Neural crest cell (in vitro differentiated cells): Measurements from ENCODE around the gene AKAP6. TPM values are rescaled to one million over a fixed set of nuclear protein-coding genes. Genes with fewer than 3 reads are reported as not detected.

Experiments used
- DNase-seq: peaks from one replicate; pipeline ENCODE4 v3.0.0; 2021; ENCODE audit warnings: low read depth, mixed read lengths, low spot score
- H3K27ac Mint-ChIP-seq: one replicate; pipeline ENCODE4 v1.8.0; 2021; ENCODE audit warnings: mild to moderate bottlenecking, mixed read lengths; ENCODE audit not compliant: unreplicated experiment
- H3K27me3 Mint-ChIP-seq: 2 replicates; pipeline ENCODE4 v1.8.0; 2021; ENCODE audit warnings: low read depth, mild to moderate bottlenecking, mixed read lengths
- H3K36me3 Mint-ChIP-seq: 2 replicates; pipeline ENCODE4 v1.8.0; 2021; ENCODE audit warnings: low read depth, mild to moderate bottlenecking, mixed read lengths
- H3K4me1 Mint-ChIP-seq: 2 replicates; pipeline ENCODE4 v1.8.0; 2021; ENCODE audit warnings: mixed read lengths
- H3K4me3 Mint-ChIP-seq: one replicate; pipeline ENCODE4 v1.8.0; 2021; ENCODE audit warnings: mild to moderate bottlenecking, mixed read lengths
- H3K9me3 Mint-ChIP-seq: 2 replicates; pipeline ENCODE4 v1.8.0; 2021; ENCODE audit warnings: mixed read lengths
- CTCF ChIP-seq: fragments of 200-600 bp; sonication (generic); conservative IDR thresholded peaks from 2 replicates; pipeline ENCODE4 v1.5.0; 2021; ENCODE audit warnings: antibody characterized with exemption, mild to moderate bottlenecking
- total RNA-seq: library from RNA; stranded (reverse); gene quantifications from 2 replicates; pipeline ENCODE4 v1.2.1, GENCODE V29; 2021

Gene AKAP6
- total RNA-seq, 1 donor from 2014 or later, result 9.4 TPM

GRCh38 chr14:32590157-32590556 lies 261.1 kb downstream of the AKAP6 start:
- Mint-ChIP-seq H3K27me3 (no peaks in the 10 kb centered on the region), H3K9me3 (peaks cover 15% of the 10 kb centered on the region), H3K4me3 (no peak overlapping the region), H3K4me1 (no peaks in the 10 kb centered on the region), H3K36me3 (peaks cover 5% of the 10 kb centered on the region), H3K27ac (no peak overlapping the region)
- TF ChIP-seq CTCF, result no peak
- no peak for DNase-seq

DNA sequence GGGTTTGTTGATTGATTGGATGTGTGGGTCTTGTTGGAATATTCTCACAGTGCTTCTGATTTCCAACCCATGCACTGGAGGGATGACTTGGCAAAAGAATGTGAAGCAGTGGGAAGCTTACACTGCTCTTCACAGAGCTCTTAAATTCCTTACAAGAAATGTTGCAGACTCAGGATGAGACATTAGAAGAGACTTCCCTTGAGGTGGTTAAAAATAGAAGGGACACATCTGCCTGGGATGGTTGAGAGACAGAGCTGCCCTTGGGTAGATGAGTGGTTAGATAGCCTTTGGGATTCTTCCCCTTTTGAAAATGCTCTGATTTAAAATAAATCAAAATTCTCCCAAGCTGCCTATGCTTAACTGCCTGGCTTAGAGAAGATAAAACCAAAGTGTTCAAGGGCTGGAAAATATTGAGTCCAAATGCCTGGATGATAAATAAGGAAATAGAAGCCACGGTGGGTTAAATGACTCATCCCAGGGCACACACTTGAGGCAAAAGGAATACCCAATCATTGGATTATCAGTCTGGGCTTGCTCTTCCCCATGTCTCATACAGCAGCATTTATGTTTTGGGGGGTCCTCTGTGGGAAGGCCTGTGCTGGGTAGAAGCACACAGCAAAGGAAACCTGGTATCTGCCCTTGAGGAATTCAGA lies 264.3 kb downstream of the AKAP6 start:
- H3K36me3 Mint-ChIP-seq, result no peaks in the 10 kb centered on the region
- no peak overlapping the region for H3K4me3 Mint-ChIP-seq
- DNase-seq, result no peak
- peaks cover under 1% of the 10 kb centered on the region for H3K9me3 Mint-ChIP-seq
- no peak for TF ChIP-seq CTCF
- H3K27me3 Mint-ChIP-seq, result no peaks in the 10 kb centered on the region
- no peak overlapping the region for H3K27ac Mint-ChIP-seq
- peaks cover 4% of the 10 kb centered on the region for H3K4me1 Mint-ChIP-seq

- no peak for DNase-seq
- Mint-ChIP-seq H3K4me3 (no peak overlapping the region), H3K36me3 (no peaks in the 10 kb centered on the region), H3K9me3 (no peaks in the 10 kb centered on the region), H3K4me1 (peaks cover 4% of the 10 kb centered on the region), H3K27ac (peak overlapping the region; percentile 48), H3K27me3 (no peaks in the 10 kb centered on the region)
- no peak for TF ChIP-seq CTCF
These were observed 265.7 kb downstream of the AKAP6 start for GRCh38 chr14:32594766-32595165.

- Mint-ChIP-seq H3K27ac (no peak overlapping the region), H3K4me3 (no peak overlapping the region), H3K9me3 (no peaks in the 10 kb centered on the region), H3K27me3 (no peaks in the 10 kb centered on the region), H3K4me1 (peaks cover 4% of the 10 kb centered on the region), H3K36me3 (no peaks in the 10 kb centered on the region)
- no peak for TF ChIP-seq CTCF
- no peak for DNase-seq
These were observed 266.4 kb downstream of the AKAP6 start for GRCh38 chr14:32595497-32595896.

DNA sequence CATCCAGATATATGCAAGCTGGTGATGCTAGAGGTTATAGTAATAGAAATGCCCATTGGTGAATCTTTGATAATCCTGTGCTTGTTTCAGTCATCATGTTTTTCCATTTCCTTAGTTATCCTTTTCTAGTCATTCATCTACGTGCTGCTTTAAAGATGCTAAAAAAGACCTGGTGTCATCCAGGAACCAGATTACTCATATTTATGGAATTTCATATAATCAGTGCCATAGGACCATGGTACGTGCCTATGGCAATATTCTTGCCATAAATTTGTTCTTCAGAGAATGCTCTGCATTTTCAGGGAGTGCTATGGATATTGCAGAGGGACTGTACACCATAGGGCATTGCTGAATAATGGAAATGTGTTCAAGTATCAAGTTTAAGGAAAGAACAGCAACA lies 267.3 kb downstream of the AKAP6 start:
- H3K4me3 Mint-ChIP-seq, result no peak overlapping the region
- TF ChIP-seq CTCF, result no peak

More for the DNA sequence above, 267.3 kb downstream of the AKAP6 start:
- Mint-ChIP-seq H3K27me3 (no peaks in the 10 kb centered on the region), H3K27ac (no peak overlapping the region), H3K9me3 (no peaks in the 10 kb centered on the region), H3K36me3 (no peaks in the 10 kb centered on the region), H3K4me1 (peaks cover 4% of the 10 kb centered on the region)
- no peak for DNase-seq
